Immature natural killer cell (primary cell): Measurements from ENCODE around the gene DCBLD1. TPM values are rescaled to one million over a fixed set of nuclear protein-coding genes. Genes with fewer than 3 reads are reported as not detected.

Experiments
- DNase-seq, 3 donors: peaks; one replicate each; pipeline ENCODE4 v3.0.0; 2022; ENCODE audit warnings: mixed read lengths in 1 of 3
- H3K27ac Mint-ChIP-seq, 6 donors: one replicate each; pipeline ENCODE4 v1.8.0; 2020; ENCODE audit warnings: mixed read lengths in 6 of 6, mild to moderate bottlenecking in 5 of 6, inconsistent platforms in 4 of 6, moderate library complexity in 3 of 6
- H3K27me3 Mint-ChIP-seq, 3 donors: one replicate each; pipeline ENCODE4 v1.8.0; 2020 to 2021; ENCODE audit warnings: low read depth in 3 of 3, mild to moderate bottlenecking in 3 of 3, mixed read lengths in 3 of 3, moderate library complexity in 3 of 3, inconsistent platforms in 1 of 3
- H3K36me3 Mint-ChIP-seq, 3 donors: one replicate each; pipeline ENCODE4 v1.8.0; 2020; ENCODE audit warnings: mixed read lengths in 3 of 3, inconsistent platforms in 2 of 3, mild to moderate bottlenecking in 2 of 3
- H3K4me1 Mint-ChIP-seq, 2 donors: one replicate each; pipeline ENCODE4 v1.8.0; 2020; ENCODE audit warnings: inconsistent platforms in 2 of 2, mild to moderate bottlenecking in 2 of 2, mixed read lengths in 2 of 2, moderate library complexity in 1 of 2
- H3K4me3 Mint-ChIP-seq, 5 donors: one replicate each; pipeline ENCODE4 v1.8.0; 2020; ENCODE audit warnings: mild to moderate bottlenecking in 5 of 5, mixed read lengths in 5 of 5, inconsistent platforms in 3 of 5, moderate library complexity in 3 of 5
- H3K9me3 Mint-ChIP-seq, 6 donors: one replicate each; pipeline ENCODE4 v1.8.0; 2020; ENCODE audit warnings: mild to moderate bottlenecking in 6 of 6, mixed read lengths in 6 of 6, inconsistent platforms in 4 of 6, moderate library complexity in 3 of 6
- polyA plus RNA-seq, 3 donors: library from polyadenylated mRNA; unstranded; fragments of 300-500 nt; fragmentation: Illumina TruSeq; gene quantifications; one replicate each; pipeline ENCODE4 v1.2.3, GENCODE V29; 2021

DCBLD1 gene
- polyA plus RNA-seq, 3 donors from 2014 or later, result 0.37 to 5.2 (median 4.0) TPM

GRCh38 chr6:117573006-117573680 lies 90.7 kb downstream of the DCBLD1 start:
- Mint-ChIP-seq H3K4me1 (peaks cover 0 to 11% of the 10 kb centered on the region in 2 donors), H3K27me3 (peaks cover 0 to 1% (median 0%) of the 10 kb centered on the region in 3 donors), H3K36me3 (peaks cover 3 to 32% (median 10%) of the 10 kb centered on the region in 3 donors), H3K9me3 (no peaks in the 10 kb centered on the region), H3K4me3 (no peak overlapping the region), H3K27ac (no peak overlapping the region)
- no peak for DNase-seq

- H3K4me1 Mint-ChIP-seq, result peaks cover under 1 to 18% of the 10 kb centered on the region in 2 donors
- peaks cover 3 to 28% (median 6%) of the 10 kb centered on the region in 3 donors for H3K36me3 Mint-ChIP-seq
- no peak for DNase-seq
- H3K27ac Mint-ChIP-seq, result no peak overlapping the region
- no peaks in the 10 kb centered on the region for H3K9me3 Mint-ChIP-seq
- H3K27me3 Mint-ChIP-seq, result peaks cover 0 to 1% (median 0%) of the 10 kb centered on the region in 3 donors
- H3K4me3 Mint-ChIP-seq, result no peak overlapping the region
These were observed 91.7 kb downstream of the DCBLD1 start for GRCh38 chr6:117574198-117574597.

GRCh38 chr6:117585647-117586046 lies 103.2 kb downstream of the DCBLD1 start:
- peaks cover 0 to 3% (median 1%) of the 10 kb centered on the region in 3 donors for H3K27me3 Mint-ChIP-seq
- H3K36me3 Mint-ChIP-seq, result peaks cover 7 to 22% (median 12%) of the 10 kb centered on the region in 3 donors
- H3K27ac Mint-ChIP-seq, result no peak overlapping the region
- no peak for DNase-seq
- no peaks in the 10 kb centered on the region for H3K9me3 Mint-ChIP-seq
- H3K4me1 Mint-ChIP-seq, result peaks cover 34 to 63% of the 10 kb centered on the region in 2 donors
- no peak overlapping the region for H3K4me3 Mint-ChIP-seq

GRCh38 chr6:117590447-117590846 lies 108.0 kb downstream of the DCBLD1 start:
- peaks cover 24 to 31% of the 10 kb centered on the region in 2 donors for H3K4me1 Mint-ChIP-seq
- DNase-seq, result no peak
- peaks cover 0 to 5% (median 1%) of the 10 kb centered on the region in 3 donors for H3K27me3 Mint-ChIP-seq
- peaks cover 8 to 16% (median 12%) of the 10 kb centered on the region in 3 donors for H3K36me3 Mint-ChIP-seq
- no peaks in the 10 kb centered on the region for H3K9me3 Mint-ChIP-seq
- H3K27ac Mint-ChIP-seq, result no peak overlapping the region
- H3K4me3 Mint-ChIP-seq, result no peak overlapping the region

- H3K27me3 Mint-ChIP-seq, result peaks cover 0 to 5% (median 0%) of the 10 kb centered on the region in 3 donors
- no peak for DNase-seq
- H3K36me3 Mint-ChIP-seq, result peaks cover 13 to 22% (median 18%) of the 10 kb centered on the region in 3 donors
- H3K4me1 Mint-ChIP-seq, result peaks cover 22 to 32% of the 10 kb centered on the region in 2 donors
- H3K4me3 Mint-ChIP-seq, result no peak overlapping the region
- H3K9me3 Mint-ChIP-seq, result no peaks in the 10 kb centered on the region
- H3K27ac Mint-ChIP-seq, result peak overlapping the region in 2 of 6 donors; percentile 1 to 41
These were observed 108.9 kb downstream of the DCBLD1 start for GRCh38 chr6:117591405-117591804.

- H3K9me3 Mint-ChIP-seq, result no peaks in the 10 kb centered on the region
- H3K4me1 Mint-ChIP-seq, result peaks cover 13 to 38% of the 10 kb centered on the region in 2 donors
- H3K27me3 Mint-ChIP-seq, result peaks cover 0 to 3% (median 0%) of the 10 kb centered on the region in 3 donors
- H3K36me3 Mint-ChIP-seq, result peaks cover 11 to 22% (median 17%) of the 10 kb centered on the region in 3 donors
- no peak overlapping the region for H3K27ac Mint-ChIP-seq
- H3K4me3 Mint-ChIP-seq, result no peak overlapping the region
- DNase-seq, result no peak
These were observed 110.7 kb downstream of the DCBLD1 start for GRCh38 chr6:117592983-117593759.

GRCh38 chr6:117595099-117595923 lies 112.8 kb downstream of the DCBLD1 start:
- no peaks in the 10 kb centered on the region for H3K9me3 Mint-ChIP-seq
- peaks cover 0 to 1% (median 0%) of the 10 kb centered on the region in 3 donors for H3K27me3 Mint-ChIP-seq
- no peak for DNase-seq
- H3K4me3 Mint-ChIP-seq, result no peak overlapping the region
- peaks cover 11 to 18% (median 12%) of the 10 kb centered on the region in 3 donors for H3K36me3 Mint-ChIP-seq
- H3K4me1 Mint-ChIP-seq, result peaks cover 9 to 53% of the 10 kb centered on the region in 2 donors
- H3K27ac Mint-ChIP-seq, result peak overlapping the region in 1 of 6 donors; percentile 37

- Mint-ChIP-seq H3K36me3 (peaks cover 11 to 18% (median 12%) of the 10 kb centered on the region in 3 donors), H3K27me3 (peaks cover 5 to 6% (median 5%) of the 10 kb centered on the region in 3 donors), H3K27ac (peak overlapping the region in 1 of 6 donors; percentile 64), H3K4me3 (peak overlapping the region in 1 of 5 donors; percentile 11), H3K4me1 (peaks cover 5 to 62% of the 10 kb centered on the region in 2 donors), H3K9me3 (no peaks in the 10 kb centered on the region)
- DNase-seq, result no peak
These were observed 115.3 kb downstream of the DCBLD1 start for GRCh38 chr6:117597755-117598154.

Other genes with a start within 250 kb of the DCBLD1 start
- not detected for gene VGLL2, start 217.1 kb upstream of the DCBLD1 start, polyA plus RNA-seq
- not detected for gene ROS1, start 56.7 kb upstream of the DCBLD1 start, polyA plus RNA-seq
- gene GOPC, start 119.8 kb downstream of the DCBLD1 start, polyA plus RNA-seq, result 10 to 100 TPM in 1 of 3 donors, 1 to 10 TPM in 2; 5.3 to 17.8 (median 8.3) TPM
- 10 to 100 TPM; 16.4 to 18.7 (median 17.2) TPM for gene NUS1, start 192.8 kb downstream of the DCBLD1 start, polyA plus RNA-seq